ENCODE measurements around the gene ANKH.

DNA sequence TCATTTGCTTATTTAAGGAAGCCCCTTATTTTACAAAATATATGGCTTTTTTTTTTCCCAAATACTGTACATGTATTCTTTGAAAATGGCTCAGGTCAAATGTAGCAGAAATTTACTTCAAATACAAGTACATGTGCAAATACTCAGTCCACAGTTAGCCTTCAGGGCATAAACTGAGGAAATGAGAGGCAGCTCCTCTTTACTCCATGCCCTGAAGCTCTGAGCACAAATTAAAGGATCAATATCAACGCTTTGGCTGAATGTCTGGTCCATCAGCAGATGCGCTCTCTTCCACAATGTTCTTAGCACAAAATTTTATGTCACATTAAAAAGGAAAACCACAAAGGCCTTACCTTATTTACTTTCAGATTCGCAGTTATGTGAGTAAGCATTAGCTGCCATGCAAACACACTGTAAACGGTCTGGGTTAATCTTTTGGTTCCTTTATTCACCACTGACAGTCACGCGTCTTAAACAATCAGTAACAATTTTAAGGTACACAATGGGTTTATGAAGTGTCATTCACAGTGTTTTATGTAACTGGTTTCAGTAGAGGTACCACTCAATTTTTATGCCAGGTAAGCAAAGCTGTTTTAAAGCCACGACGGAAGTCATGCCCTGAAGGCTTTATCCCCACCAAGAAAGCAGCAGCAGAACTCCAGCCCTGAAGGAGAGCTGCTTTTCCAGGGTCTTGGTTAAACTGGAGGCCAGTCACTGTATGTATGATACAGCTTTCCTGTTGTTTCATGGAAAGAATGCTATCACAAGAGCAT lies 103.7 kb downstream of the ANKH start:
- no peak for TF ChIP-seq ZFP30 (CRISPR knock-in tag; IDR thresholded peaks at IDR 0.05)
- TF ChIP-seq, protein P1, sequence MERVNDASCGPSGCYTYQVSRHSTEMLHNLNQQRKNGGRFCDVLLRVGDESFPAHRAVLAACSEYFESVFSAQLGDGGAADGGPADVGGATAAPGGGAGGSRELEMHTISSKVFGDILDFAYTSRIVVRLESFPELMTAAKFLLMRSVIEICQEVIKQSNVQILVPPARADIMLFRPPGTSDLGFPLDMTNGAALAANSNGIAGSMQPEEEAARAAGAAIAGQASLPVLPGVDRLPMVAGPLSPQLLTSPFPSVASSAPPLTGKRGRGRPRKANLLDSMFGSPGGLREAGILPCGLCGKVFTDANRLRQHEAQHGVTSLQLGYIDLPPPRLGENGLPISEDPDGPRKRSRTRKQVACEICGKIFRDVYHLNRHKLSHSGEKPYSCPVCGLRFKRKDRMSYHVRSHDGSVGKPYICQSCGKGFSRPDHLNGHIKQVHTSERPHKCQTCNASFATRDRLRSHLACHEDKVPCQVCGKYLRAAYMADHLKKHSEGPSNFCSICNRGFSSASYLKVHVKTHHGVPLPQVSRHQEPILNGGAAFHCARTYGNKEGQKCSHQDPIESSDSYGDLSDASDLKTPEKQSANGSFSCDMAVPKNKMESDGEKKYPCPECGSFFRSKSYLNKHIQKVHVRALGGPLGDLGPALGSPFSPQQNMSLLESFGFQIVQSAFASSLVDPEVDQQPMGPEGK (CRISPR knock-in tag; IDR thresholded peaks at IDR 0.05; ENCODE audit: borderline replicate concordance), result no peak
- TF ChIP-seq SNAI2 (CRISPR knock-in tag; IDR thresholded peaks at IDR 0.05), result no peak
- no peak for TF ChIP-seq ZNF8 (CRISPR knock-in tag; IDR thresholded peaks at IDR 0.05)
- TF ChIP-seq, protein P2, sequence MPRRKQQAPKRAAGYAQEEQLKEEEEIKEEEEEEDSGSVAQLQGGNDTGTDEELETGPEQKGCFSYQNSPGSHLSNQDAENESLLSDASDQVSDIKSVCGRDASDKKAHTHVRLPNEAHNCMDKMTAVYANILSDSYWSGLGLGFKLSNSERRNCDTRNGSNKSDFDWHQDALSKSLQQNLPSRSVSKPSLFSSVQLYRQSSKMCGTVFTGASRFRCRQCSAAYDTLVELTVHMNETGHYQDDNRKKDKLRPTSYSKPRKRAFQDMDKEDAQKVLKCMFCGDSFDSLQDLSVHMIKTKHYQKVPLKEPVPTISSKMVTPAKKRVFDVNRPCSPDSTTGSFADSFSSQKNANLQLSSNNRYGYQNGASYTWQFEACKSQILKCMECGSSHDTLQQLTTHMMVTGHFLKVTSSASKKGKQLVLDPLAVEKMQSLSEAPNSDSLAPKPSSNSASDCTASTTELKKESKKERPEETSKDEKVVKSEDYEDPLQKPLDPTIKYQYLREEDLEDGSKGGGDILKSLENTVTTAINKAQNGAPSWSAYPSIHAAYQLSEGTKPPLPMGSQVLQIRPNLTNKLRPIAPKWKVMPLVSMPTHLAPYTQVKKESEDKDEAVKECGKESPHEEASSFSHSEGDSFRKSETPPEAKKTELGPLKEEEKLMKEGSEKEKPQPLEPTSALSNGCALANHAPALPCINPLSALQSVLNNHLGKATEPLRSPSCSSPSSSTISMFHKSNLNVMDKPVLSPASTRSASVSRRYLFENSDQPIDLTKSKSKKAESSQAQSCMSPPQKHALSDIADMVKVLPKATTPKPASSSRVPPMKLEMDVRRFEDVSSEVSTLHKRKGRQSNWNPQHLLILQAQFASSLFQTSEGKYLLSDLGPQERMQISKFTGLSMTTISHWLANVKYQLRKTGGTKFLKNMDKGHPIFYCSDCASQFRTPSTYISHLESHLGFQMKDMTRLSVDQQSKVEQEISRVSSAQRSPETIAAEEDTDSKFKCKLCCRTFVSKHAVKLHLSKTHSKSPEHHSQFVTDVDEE (CRISPR knock-in tag; IDR thresholded peaks at IDR 0.05), result no peak
- TF ChIP-seq BACH2 (CRISPR knock-in tag; IDR thresholded peaks at IDR 0.05; ENCODE audit: borderline replicate concordance), result no peak
- TF ChIP-seq ISL1 (CRISPR knock-in tag; IDR thresholded peaks at IDR 0.05), result no peak
- TF ChIP-seq PPARA (CRISPR knock-in tag; IDR thresholded peaks at IDR 0.05; ENCODE audit: borderline replicate concordance), result no peak
- TF ChIP-seq ARNTL (CRISPR knock-in tag; IDR thresholded peaks at IDR 0.05; ENCODE audit: borderline replicate concordance, low read depth), result no peak
- no peak for TF ChIP-seq ZFP3 (CRISPR knock-in tag; IDR thresholded peaks at IDR 0.05)
- TF ChIP-seq, protein P3, sequence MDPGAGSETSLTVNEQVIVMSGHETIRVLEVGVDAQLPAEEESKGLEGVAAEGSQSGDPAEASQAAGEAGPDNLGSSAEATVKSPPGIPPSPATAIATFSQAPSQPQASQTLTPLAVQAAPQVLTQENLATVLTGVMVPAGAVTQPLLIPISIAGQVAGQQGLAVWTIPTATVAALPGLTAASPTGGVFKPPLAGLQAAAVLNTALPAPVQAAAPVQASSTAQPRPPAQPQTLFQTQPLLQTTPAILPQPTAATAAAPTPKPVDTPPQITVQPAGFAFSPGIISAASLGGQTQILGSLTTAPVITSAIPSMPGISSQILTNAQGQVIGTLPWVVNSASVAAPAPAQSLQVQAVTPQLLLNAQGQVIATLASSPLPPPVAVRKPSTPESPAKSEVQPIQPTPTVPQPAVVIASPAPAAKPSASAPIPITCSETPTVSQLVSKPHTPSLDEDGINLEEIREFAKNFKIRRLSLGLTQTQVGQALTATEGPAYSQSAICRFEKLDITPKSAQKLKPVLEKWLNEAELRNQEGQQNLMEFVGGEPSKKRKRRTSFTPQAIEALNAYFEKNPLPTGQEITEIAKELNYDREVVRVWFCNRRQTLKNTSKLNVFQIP (CRISPR knock-in tag; IDR thresholded peaks at IDR 0.05; ENCODE audit: borderline replicate concordance, low read depth), result no peak
- TF ChIP-seq, protein P4, sequence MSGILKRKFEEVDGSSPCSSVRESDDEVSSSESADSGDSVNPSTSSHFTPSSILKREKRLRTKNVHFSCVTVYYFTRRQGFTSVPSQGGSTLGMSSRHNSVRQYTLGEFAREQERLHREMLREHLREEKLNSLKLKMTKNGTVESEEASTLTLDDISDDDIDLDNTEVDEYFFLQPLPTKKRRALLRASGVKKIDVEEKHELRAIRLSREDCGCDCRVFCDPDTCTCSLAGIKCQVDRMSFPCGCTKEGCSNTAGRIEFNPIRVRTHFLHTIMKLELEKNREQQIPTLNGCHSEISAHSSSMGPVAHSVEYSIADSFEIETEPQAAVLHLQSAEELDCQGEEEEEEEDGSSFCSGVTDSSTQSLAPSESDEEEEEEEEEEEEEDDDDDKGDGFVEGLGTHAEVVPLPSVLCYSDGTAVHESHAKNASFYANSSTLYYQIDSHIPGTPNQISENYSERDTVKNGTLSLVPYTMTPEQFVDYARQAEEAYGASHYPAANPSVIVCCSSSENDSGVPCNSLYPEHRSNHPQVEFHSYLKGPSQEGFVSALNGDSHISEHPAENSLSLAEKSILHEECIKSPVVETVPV (CRISPR knock-in tag; IDR thresholded peaks at IDR 0.05), result no peak
- TF ChIP-seq CSDC2 (CRISPR knock-in tag; IDR thresholded peaks at IDR 0.05), result no peak

Data from SK-N-SH treated with all-trans-retinoic acid at 6 μM for 48 hours (cell line).